Esophagus (tissue), 2 donors: ENCODE data around the gene UBE2M. TPM values are rescaled to one million over a fixed set of nuclear protein-coding genes. Genes with fewer than 3 reads are reported as not detected.

Experiments used
- H3K27ac ChIP-seq, 2 donors: one replicate each; pipeline ENCODE4 v1.5.1; 2013; ENCODE audit warnings: low read depth in 2 of 2, mild to moderate bottlenecking in 2 of 2, inconsistent platforms in 1 of 2, low read length in 1 of 2, moderate library complexity in 1 of 2
- H3K27me3 ChIP-seq, 2 donors: one replicate each; pipeline ENCODE4 v1.6.1; 2013; ENCODE audit warnings: low read length in 2 of 2, control low read depth in 1 of 2, mild to moderate bottlenecking in 1 of 2; ENCODE audit not compliant: insufficient read depth in 2 of 2, control insufficient read depth in 1 of 2
- H3K36me3 ChIP-seq, 2 donors: one replicate each; pipeline ENCODE4 v1.6.1; 2013; ENCODE audit warnings: low read length in 1 of 2; ENCODE audit not compliant: control insufficient read depth in 2 of 2, insufficient read depth in 2 of 2
- H3K4me1 ChIP-seq, 2 donors: one replicate each; pipeline ENCODE4 v1.6.1; 2013; ENCODE audit warnings: low read length in 1 of 2; ENCODE audit not compliant: control insufficient read depth in 2 of 2, insufficient read depth in 2 of 2
- H3K4me3 ChIP-seq, 2 donors: one replicate each; pipeline ENCODE4 v1.5.1; 2013; ENCODE audit warnings: low read length in 2 of 2, mild to moderate bottlenecking in 2 of 2, low read depth in 1 of 2, moderate library complexity in 1 of 2
- H3K9me3 ChIP-seq, 2 donors: one replicate each; pipeline ENCODE4 v1.6.1; 2013; ENCODE audit warnings: mild to moderate bottlenecking in 2 of 2, low read depth in 1 of 2, low read length in 1 of 2, moderate library complexity in 1 of 2; ENCODE audit not compliant: control insufficient read depth in 2 of 2, insufficient read depth in 1 of 2
- WGBS, 2 donors: extraction: QIAGEN DNeasy Blood & Tissue Kit; methylation state at CpG; one replicate each; pipeline ENCODE4 v1.1.7; 2013; 5-methylcytosine and 5-hydroxymethylcytosine counted together
- polyA plus RNA-seq, 2 donors: library from polyadenylated mRNA; stranded (reverse); fragments of 200-250 nt; gene quantifications; one replicate each; pipeline ENCODE4 v1.2.3, GENCODE V29; 2013
- donor health status: healthy with polysubstance abuse.
- donor health status: Bipolar disorder and iron deficiency.

UBE2M gene
- polyA plus RNA-seq, 2 donors, result 22.7 to 41.4 TPM

DNA sequence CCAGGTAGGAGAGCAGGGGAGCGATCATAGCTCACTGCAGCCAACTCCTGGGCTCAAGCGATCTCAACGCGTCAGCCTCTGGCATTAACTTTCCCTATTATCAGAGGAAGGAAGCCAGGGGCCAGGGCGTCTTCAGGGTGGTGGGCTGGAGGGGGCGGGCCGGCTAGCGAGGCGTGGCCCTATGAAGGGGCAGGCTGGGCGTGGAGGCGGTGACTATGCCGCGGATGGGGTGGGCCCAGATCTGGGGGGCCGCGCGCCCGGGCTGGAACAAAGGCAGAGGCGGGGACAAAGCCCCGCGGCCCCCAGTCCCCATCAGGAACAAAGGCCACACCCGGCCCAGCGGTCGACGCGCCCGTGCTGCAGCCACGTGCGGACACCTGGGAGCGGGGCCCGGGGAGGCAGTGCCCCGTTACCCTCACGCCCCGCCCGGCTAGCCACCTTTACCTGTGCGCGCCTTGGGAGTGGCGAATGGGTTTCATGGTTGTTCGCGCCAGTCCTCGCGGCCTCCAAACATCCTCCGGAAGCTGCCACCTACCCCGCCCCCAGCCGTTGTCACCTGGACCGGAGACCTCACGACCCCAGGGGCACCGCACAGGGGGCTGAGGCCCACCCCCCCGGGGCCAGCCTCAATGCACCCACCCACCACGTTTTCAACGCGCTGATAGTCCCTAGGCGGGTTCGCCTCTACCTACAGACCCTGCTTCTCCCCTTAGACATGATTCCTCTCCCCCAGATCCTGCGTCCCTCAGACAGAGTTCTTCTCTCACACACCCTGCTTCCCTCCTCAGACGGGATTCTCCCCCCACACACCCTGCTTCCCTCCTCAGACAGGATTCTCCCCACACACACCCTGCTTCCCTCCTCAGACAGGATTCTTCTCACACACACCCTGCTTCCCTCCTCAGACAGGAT, 19.9 kb downstream of the UBE2M start:
- H3K27me3 ChIP-seq, result no peaks in the 10 kb centered on the region

DNA sequence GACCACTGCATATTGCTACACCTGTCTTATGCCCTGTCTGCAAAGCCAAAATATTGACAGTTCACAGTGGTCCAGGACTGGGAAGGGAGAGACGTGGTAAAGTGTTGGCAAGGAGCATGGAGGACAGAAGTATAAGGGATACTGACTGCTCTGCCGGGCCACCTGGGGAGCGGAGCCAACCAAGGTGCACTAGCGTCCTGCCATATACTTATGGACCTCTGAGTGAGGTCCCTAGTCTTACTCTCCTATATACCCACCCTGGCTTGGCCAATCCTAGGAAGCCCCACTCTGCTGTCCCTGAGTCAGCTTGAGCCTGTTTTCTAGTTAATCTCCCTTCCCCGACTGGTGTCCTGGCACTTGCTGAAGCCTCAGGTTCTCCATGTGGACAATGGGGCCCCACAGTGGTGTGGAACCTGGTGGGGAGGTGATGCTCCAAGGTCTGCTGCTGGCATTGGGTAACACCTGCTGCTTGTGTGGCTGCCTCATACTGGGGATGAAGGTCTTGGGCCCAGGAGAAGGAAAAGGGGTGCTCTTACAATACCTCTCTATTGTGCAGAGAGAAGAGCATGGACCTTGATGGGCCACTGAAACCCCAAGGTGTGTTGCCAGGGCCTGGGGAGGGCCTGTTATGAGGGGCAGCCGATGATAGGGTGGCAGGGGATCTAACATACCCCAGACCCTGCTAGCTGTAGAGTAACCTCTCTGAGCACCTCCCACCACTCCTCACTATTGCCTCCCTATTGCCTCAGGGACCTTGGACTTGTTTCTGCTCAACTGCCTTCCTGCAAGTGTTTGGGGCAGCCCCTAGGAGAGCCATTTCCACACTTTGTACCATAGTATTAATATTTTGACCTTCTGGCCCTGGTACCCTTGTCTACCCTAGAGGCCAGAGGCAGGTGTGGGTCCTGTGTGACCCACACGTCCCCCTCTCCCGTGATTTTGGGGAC, 21.3 kb downstream of the UBE2M start:
- no peak overlapping the region for H3K27ac ChIP-seq
- peaks cover 0 to 8% of the 10 kb centered on the region in 2 donors for H3K4me1 ChIP-seq
- 92% methylated on average over 8 of the region's 8 CpGs for WGBS, 2 donors

More for the DNA sequence above, 19.9 kb downstream of the UBE2M start:
- Histone ChIP-seq H3K9me3 (no peaks in the 10 kb centered on the region), H3K4me1 (peaks cover 0 to 8% of the 10 kb centered on the region in 2 donors), H3K27ac (peak overlapping the region in 1 of 2 donors; percentile 28), H3K4me3 (peak overlapping the region; percentile 13 to 31), H3K36me3 (no peaks in the 10 kb centered on the region)
- 2 to 3% methylated on average over 55 of the region's 55 CpGs for WGBS, 2 donors

DNA sequence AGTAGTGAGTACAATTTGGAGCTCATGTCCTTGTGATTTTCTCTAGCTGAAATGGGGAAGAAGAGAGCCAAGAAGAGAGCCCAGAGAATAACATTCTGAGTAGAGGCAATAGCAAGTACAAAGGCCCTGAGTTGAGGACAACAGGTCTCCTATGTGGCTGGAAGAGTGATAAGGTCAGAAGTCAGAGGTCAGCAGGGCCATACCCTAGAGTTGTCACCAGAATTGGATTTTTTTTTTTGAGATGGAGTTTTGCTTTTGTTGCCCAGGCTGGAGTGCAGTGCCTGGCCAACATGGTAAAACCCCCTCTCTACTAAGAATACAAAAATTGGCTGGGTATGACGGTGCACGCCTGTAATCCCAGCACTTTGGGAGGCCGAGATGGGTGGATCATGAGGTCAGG, 22.6 kb downstream of the UBE2M start:
- H3K27me3 ChIP-seq, result no peaks in the 10 kb centered on the region
- no peak overlapping the region for H3K4me3 ChIP-seq
- 91 to 98% methylated on average over 3 of the region's 3 CpGs for WGBS, 2 donors
- no peaks in the 10 kb centered on the region for H3K36me3 ChIP-seq
- peaks cover 0 to 8% of the 10 kb centered on the region in 2 donors for H3K4me1 ChIP-seq
- H3K9me3 ChIP-seq, result no peaks in the 10 kb centered on the region
- no peak overlapping the region for H3K27ac ChIP-seq

More for the DNA sequence above, 21.3 kb downstream of the UBE2M start:
- Histone ChIP-seq H3K9me3 (no peaks in the 10 kb centered on the region), H3K4me3 (no peak overlapping the region), H3K27me3 (no peaks in the 10 kb centered on the region), H3K36me3 (no peaks in the 10 kb centered on the region)

DNA sequence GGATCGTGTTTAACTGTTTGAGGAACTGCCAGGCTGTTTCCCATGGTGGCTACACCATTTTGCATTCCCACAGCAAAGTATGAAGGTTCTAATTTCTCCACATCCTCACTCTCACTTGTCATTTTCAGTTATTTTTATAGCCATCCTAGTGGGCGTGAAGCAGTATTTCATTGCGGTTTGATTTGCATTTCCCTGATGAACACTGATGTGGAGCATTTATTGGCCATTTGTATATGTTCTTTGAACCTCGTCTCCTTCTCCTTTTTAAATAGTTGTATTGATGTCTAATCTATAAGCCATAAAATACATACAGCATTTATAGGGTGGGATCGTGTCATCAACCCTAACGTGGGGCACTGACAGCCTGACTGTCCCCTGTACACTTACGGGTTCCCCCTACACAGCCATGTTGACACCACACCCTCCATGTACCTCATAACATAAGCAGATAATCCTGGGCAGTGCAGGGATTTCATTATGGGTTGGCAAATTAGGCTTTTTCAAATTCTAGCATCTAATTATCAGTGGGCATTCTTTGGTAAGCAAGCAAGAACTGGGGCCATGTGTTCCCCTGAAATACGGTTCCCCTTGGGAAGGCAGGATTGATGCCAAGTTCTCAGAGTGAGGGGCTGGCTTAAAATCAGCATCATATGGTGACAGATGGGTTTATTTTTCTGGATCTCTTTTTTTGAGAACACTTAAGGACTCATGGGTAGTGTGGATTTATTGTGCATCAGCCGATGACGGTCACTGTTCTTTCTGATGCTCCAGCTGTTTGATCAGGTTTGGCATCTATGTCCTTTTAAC, 27.2 kb downstream of the UBE2M start:
- WGBS, 2 donors, result 65 to 69% methylated on average over 10 of the region's 10 CpGs
- no peaks in the 10 kb centered on the region for H3K4me1 ChIP-seq
- H3K36me3 ChIP-seq, result no peaks in the 10 kb centered on the region
- no peak overlapping the region for H3K27ac ChIP-seq
- H3K27me3 ChIP-seq, result no peaks in the 10 kb centered on the region
- H3K9me3 ChIP-seq, result no peaks in the 10 kb centered on the region
- no peak overlapping the region for H3K4me3 ChIP-seq

DNA sequence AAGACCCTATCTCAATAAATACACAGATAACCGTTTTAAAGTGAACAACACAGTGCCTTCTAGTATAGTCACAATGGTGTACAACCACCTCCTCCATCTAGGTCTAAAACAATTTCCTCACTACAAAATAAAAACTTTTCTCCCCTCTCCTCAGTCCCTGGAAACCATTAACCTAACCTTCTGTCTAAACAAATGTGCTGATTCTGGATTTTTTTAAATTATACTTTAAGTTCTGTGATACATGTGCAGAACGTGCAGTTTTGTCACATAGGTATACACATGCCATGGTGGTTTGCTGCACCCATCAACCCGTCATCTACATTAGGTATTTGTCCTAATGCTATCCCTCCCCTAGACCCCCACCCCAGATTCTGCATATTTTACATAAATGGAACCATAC, 29.0 kb downstream of the UBE2M start:
- Histone ChIP-seq H3K4me1 (no peaks in the 10 kb centered on the region), H3K4me3 (no peak overlapping the region), H3K9me3 (no peaks in the 10 kb centered on the region), H3K27me3 (no peaks in the 10 kb centered on the region), H3K36me3 (no peaks in the 10 kb centered on the region), H3K27ac (no peak overlapping the region)
- WGBS, 2 donors, result 75 to 78% methylated on average over 3 of the region's 3 CpGs

DNA sequence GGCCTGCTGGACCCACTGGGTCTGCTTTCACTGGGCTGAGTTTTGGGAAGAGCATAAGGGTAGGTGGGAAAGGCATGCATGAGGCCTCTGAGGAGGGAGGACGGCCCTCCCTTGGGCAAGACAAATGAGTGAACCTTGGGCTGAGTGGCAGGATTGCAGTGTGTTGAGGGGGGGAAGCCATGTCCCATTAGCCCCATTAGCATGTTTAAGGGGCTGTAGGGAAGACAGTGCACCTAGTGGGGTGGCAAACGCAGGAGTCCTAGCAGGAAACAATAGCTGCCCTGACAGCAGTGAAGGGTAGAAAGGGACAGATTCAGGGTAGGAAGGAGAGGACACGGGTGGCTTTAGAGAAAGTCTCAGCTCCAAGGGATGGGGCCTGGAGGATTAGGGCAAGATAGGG, 35.7 kb downstream of the UBE2M start:
- Histone ChIP-seq H3K27ac (no peak overlapping the region), H3K4me3 (no peak overlapping the region), H3K4me1 (peaks cover 10 to 12% of the 10 kb centered on the region in 2 donors), H3K36me3 (no peaks in the 10 kb centered on the region), H3K9me3 (no peaks in the 10 kb centered on the region), H3K27me3 (no peaks in the 10 kb centered on the region)
- 78 to 85% methylated on average over 3 of the region's 3 CpGs for WGBS, 2 donors

DNA sequence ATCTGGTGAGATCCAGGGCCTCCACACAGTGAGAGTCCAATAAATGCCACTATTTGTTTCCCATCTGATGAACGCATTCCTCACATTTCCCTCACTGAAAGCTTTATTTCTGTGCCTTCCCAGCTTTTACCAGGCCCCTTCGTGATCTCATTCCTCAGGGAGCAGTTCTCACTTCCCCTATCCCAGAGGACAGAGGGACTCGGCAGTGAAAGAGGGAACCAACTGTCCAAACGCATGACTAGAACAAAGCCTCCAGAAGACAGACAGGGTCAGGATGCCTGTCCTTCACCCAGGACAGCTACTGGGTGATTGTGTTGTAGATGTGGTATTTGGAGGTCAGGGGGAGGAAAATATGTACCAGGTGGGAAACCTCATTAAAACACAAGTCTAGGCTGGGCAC, 36.8 kb downstream of the UBE2M start:
- Histone ChIP-seq H3K36me3 (peaks cover 0 to 9% of the 10 kb centered on the region in 2 donors), H3K27me3 (no peaks in the 10 kb centered on the region), H3K27ac (no peak overlapping the region), H3K9me3 (no peaks in the 10 kb centered on the region), H3K4me1 (peaks cover 12 to 16% of the 10 kb centered on the region in 2 donors), H3K4me3 (no peak overlapping the region)
- 72 to 80% methylated on average over 4 of the region's 4 CpGs for WGBS, 2 donors

DNA sequence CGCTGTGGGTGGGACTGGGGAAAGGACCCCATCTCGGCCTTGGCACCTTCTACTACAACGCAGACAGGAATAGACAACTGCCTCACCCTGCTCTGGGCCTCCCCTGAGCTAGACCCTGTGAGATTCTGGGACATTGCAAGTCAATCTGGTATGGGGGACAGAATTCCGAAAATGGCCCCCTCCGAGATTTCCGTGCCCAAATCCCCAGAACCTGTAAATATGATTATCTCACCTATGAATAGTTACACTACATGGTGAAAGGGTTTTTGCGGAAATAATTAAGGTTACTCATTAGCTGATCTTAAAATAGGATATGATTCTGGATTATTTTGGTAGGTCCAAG, 38.2 kb downstream of the UBE2M start:
- H3K27me3 ChIP-seq, result no peaks in the 10 kb centered on the region
- 10% methylated on average over 7 of the region's 7 CpGs for WGBS, 2 donors
- peak overlapping the region; percentile 99 for H3K27ac ChIP-seq
- peaks cover 12 to 16% of the 10 kb centered on the region in 2 donors for H3K4me1 ChIP-seq
- H3K9me3 ChIP-seq, result no peaks in the 10 kb centered on the region
- H3K4me3 ChIP-seq, result peak overlapping the region; percentile 72 to 92
- peaks cover 0 to 16% of the 10 kb centered on the region in 2 donors for H3K36me3 ChIP-seq
